ENCODE data around the gene ADAMTS5. TPM values are rescaled to one million over a fixed set of nuclear protein-coding genes. Genes with fewer than 3 reads are reported as not detected.

Gene ADAMTS5
- total and polyA plus RNA-seq, 8 donors: 1.5 to 11.4 (median 8.6) TPM

DNA sequence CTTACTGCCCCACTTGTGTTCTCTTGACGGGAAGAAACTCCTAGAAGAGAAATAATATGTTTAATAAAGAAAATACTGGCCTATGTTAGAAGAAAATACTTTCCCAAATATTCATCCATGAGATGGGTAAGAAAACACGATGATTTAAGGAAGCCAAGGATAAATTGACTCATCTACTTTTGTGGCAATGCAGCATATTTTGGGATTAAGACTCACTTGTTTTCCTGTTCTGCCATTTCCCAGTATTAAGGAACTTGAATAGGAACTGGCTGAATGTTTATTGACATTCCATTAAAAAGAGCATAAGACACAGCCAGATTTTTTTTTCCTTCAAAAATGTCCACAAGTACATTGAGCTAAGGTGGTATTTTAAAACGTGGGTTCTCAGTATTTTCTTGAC lies 10.9 kb upstream of the ADAMTS5 start:
- TF ChIP-seq, protein P1, sequence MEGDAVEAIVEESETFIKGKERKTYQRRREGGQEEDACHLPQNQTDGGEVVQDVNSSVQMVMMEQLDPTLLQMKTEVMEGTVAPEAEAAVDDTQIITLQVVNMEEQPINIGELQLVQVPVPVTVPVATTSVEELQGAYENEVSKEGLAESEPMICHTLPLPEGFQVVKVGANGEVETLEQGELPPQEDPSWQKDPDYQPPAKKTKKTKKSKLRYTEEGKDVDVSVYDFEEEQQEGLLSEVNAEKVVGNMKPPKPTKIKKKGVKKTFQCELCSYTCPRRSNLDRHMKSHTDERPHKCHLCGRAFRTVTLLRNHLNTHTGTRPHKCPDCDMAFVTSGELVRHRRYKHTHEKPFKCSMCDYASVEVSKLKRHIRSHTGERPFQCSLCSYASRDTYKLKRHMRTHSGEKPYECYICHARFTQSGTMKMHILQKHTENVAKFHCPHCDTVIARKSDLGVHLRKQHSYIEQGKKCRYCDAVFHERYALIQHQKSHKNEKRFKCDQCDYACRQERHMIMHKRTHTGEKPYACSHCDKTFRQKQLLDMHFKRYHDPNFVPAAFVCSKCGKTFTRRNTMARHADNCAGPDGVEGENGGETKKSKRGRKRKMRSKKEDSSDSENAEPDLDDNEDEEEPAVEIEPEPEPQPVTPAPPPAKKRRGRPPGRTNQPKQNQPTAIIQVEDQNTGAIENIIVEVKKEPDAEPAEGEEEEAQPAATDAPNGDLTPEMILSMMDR (IDR thresholded peaks at IDR 0.05): no peak
- Histone ChIP-seq H3K27ac (no peak overlapping the region), H3K36me3 (no peaks in the 10 kb centered on the region), H3K4me3 (no peak overlapping the region), H3K27me3 (no peaks in the 10 kb centered on the region), H3K9me3 (peaks cover 0 to 10% of the 10 kb centered on the region in 2 donors), H3K4me1 (no peaks in the 10 kb centered on the region)
- ATAC-seq (no peak), DNase-seq (no peak)
- intact Hi-C loops (cut with DNase I): no loop called here

GRCh38 chr21:26973226-26973625 lies 6.3 kb upstream of the ADAMTS5 start:
- intact Hi-C loops (cut with DNase I): no loop called here
- TF ChIP-seq, protein P1 (IDR thresholded peaks at IDR 0.05): no peak

GRCh38 chr21:26972192-26972591 lies 5.3 kb upstream of the ADAMTS5 start:
- H3K27ac ChIP-seq: no peak overlapping the region
- TF ChIP-seq, protein P1 (IDR thresholded peaks at IDR 0.05): no peak
- no peak for DNase-seq
- peaks cover 0 to 2% of the 10 kb centered on the region in 2 donors for H3K4me1 ChIP-seq
- intact Hi-C loops (cut with DNase I): no loop called here
- H3K9me3 ChIP-seq: no peaks in the 10 kb centered on the region
- ATAC-seq: peak; percentile 39
- no peak overlapping the region for H3K4me3 ChIP-seq
- H3K27me3 ChIP-seq: peaks cover 15 to 35% of the 10 kb centered on the region in 2 donors
- H3K36me3 ChIP-seq: no peaks in the 10 kb centered on the region

More at GRCh38 chr21:26973226-26973625, 6.3 kb upstream of the ADAMTS5 start:
- H3K4me1 ChIP-seq: no peaks in the 10 kb centered on the region
- H3K9me3 ChIP-seq: no peaks in the 10 kb centered on the region
- H3K4me3 ChIP-seq: no peak overlapping the region
- no peak for DNase-seq
- H3K27me3 ChIP-seq: peaks cover 6 to 25% of the 10 kb centered on the region in 2 donors
- ATAC-seq: no peak
- H3K27ac ChIP-seq: no peak overlapping the region
- no peaks in the 10 kb centered on the region for H3K36me3 ChIP-seq

DNA sequence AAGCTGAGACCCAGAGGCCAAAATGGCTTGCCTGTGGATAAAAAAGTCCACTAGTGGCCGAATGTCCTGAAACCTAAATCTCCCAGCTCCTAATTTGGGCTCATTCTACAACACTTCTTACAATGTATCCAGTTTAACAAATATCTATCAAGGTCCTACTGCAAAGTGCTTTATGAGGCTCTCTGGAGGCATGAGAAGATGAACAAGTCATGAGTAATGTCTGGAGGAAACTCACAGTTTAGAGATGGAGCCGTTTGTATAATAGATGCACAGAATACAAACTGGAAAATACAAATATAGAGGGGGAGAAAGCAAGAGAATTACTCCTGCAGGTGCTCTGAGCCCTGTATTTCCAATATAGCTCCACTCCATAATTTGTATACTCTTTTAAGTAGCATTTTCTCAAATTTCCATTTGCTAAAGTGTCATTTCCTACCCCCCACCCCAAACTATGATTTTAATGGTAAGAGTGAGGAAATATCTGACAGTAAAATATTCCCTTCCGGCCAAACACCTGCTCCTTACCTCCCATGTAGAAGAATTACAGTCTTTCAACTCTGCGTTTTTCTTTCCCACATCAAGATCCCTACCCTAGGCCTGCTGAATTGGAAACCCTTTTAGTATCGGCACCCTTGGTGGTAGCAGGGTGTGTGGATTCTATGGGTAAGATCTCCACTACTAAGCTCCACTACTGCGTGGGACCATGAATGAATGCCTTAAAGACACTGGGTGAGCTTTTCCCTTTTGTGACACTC lies 3.3 kb upstream of the ADAMTS5 start:
- TF ChIP-seq, protein P1 (IDR thresholded peaks at IDR 0.05): no peak
- H3K27me3 ChIP-seq: peaks cover 27 to 56% of the 10 kb centered on the region in 2 donors
- no peaks in the 10 kb centered on the region for H3K36me3 ChIP-seq
- H3K27ac ChIP-seq: no peak overlapping the region
- H3K9me3 ChIP-seq: no peaks in the 10 kb centered on the region
- intact Hi-C loops (cut with DNase I): no loop called here
- peaks cover 0 to 22% of the 10 kb centered on the region in 2 donors for H3K4me1 ChIP-seq
- no peak overlapping the region for H3K4me3 ChIP-seq
- no peak for DNase-seq
- ATAC-seq: no peak

DNA sequence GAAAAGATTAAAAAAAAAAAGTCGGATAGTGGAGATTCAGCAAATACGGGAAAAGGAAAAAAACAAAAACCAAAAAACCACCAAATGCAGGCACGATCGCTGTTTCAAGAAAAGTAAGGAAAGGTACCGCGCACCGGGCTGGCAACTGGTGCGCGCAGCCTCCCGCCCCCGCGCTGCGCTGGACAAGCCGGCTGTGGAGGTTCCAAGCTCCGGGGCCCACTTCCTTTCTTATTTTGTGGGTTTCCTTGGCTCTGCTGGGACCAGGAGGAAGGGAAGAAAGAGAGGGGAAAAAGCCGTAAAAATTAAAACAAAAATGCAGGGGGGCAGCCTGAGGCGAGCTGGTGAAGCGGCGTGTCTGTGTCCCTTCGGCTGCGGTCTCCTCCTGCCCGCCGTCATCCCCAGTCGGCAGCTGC lies 233 bp downstream of the ADAMTS5 start:
- peaks cover 28 to 72% of the 10 kb centered on the region in 2 donors for H3K27me3 ChIP-seq
- H3K27ac ChIP-seq: peak overlapping the region in 1 of 2 donors; percentile 18
- no peaks in the 10 kb centered on the region for H3K9me3 ChIP-seq
- TF ChIP-seq, protein P1 (IDR thresholded peaks at IDR 0.05): no peak
- DNase-seq (peak in 1 of 4 donors; percentile 65), ATAC-seq (peak; percentile 7)
- H3K4me1 ChIP-seq: peaks cover 0 to 25% of the 10 kb centered on the region in 2 donors
- no peaks in the 10 kb centered on the region for H3K36me3 ChIP-seq
- peak overlapping the region; percentile 35 to 39 for H3K4me3 ChIP-seq
- intact Hi-C loops (cut with DNase I): no loop called here
